Measurements from ENCODE around the gene PERP. TPM values are rescaled to one million over a fixed set of nuclear protein-coding genes. Genes with fewer than 3 reads are reported as not detected.

PERP gene
- polyA plus RNA-seq, 1 of the 3 experiments (the other 2 are of a cell fraction): 0.02 TPM

GRCh38 chr6:138044458-138044857 lies 62.8 kb downstream of the PERP start (continued):
- no peak for TF ChIP-seq PBX3 (IDR thresholded peaks at IDR 0.05)
- TF ChIP-seq TCF12 (IDR thresholded peaks at IDR 0.05): no peak
- no peak for TF ChIP-seq FOXM1 (IDR thresholded peaks at IDR 0.05; ENCODE audit: low read depth)
- no peak for TF ChIP-seq TAF1 (IDR thresholded peaks at IDR 0.05; ENCODE audit: borderline replicate concordance, low read depth, low read length)

Other genes with a start within 250 kb of the PERP start
- gene TNFAIP3, start 240.2 kb downstream of the PERP start, polyA plus RNA-seq (2012; rRNA removed): 1.0 and 1.1 TPM in 2 replicates
- not detected in 2 replicates for gene ARFGEF3, start 54.5 kb upstream of the PERP start, polyA plus RNA-seq (2012; rRNA removed)
- gene PBOV1, start 111.1 kb upstream of the PERP start, polyA plus RNA-seq (2012; rRNA removed): not detected in 2 replicates

Data from SK-N-SH (cell line).